ENCODE data around the gene POU3F3.

POU3F3 gene

DNA sequence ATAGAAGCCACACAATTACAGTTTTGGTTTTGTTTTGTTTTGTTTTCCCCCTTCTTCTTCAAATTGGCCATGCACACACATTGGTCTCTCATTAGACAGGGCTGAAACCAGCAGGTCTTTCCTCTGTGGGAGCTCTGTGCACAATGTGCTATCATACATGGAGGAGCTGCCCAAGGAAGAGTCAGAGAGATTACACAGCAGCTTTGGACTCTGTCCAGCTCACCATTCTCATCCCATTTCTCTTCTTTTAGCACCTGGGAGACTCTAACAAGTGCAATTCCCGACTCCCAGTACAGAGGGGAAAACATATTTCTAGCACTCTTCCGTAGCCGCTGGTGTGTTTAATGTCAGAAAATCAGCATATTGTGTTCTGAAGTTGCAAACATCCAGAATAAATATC lies 29.4 kb downstream of the POU3F3 start:
- DNase-seq (ENCODE audit: low spot score) = no peak
- Histone ChIP-seq H3K4me1 (ENCODE audit: insufficient read depth, poor library complexity, severe bottlenecking) (no peaks in the 10 kb centered on the region), H3K9me3 (ENCODE audit: severe bottlenecking) (no peaks in the 10 kb centered on the region), H3K4me3 (ENCODE audit: severe bottlenecking) (no peak overlapping the region), H3K36me3 (ENCODE audit: low read depth) (no peaks in the 10 kb centered on the region), H3K27me3 (ENCODE audit: insufficient read depth, poor library complexity, severe bottlenecking) (peaks cover 50% of the 10 kb centered on the region), H3K27ac (ENCODE audit: poor library complexity, severe bottlenecking) (no peak overlapping the region)
- no peak for ATAC-seq (ENCODE audit: low read depth)
- TF ChIP-seq CTCF (IDR thresholded peaks at IDR 0.05; ENCODE audit: poor library complexity, severe bottlenecking) = no peak

GRCh38 chr2:104885119-104885782 lies 31.3 kb downstream of the POU3F3 start:
- no peaks in the 10 kb centered on the region for H3K36me3 ChIP-seq (ENCODE audit: low read depth)
- H3K4me3 ChIP-seq (ENCODE audit: severe bottlenecking) = no peak overlapping the region
- peaks cover 41% of the 10 kb centered on the region for H3K27me3 ChIP-seq (ENCODE audit: insufficient read depth, poor library complexity, severe bottlenecking)
- no peaks in the 10 kb centered on the region for H3K4me1 ChIP-seq (ENCODE audit: insufficient read depth, poor library complexity, severe bottlenecking)
- ATAC-seq (ENCODE audit: low read depth) = no peak
- H3K27ac ChIP-seq (ENCODE audit: poor library complexity, severe bottlenecking) = no peak overlapping the region
- no peaks in the 10 kb centered on the region for H3K9me3 ChIP-seq (ENCODE audit: severe bottlenecking)
- DNase-seq (ENCODE audit: low spot score) = no peak
- TF ChIP-seq CTCF (IDR thresholded peaks at IDR 0.05; ENCODE audit: poor library complexity, severe bottlenecking) = no peak

DNA sequence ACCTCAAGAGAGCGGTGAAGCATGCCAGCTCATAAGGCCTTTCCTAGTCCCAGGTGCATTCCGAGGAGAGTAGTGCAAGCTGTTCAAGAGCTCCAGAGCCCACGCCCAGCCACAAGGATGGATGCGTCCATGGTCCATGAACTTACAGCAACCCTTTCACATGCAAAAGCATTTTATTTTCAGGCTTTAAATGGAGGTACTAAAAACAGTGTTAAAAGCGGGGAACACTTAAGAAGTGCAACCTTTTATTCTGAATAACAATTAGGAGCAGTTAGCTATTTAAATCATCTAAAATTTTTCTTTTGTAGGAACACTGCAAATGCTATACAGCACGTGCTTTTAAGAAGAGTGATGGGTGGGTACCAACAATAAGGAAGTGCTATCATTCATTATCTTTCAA lies 33.8 kb downstream of the POU3F3 start:
- H3K27ac ChIP-seq (ENCODE audit: poor library complexity, severe bottlenecking) = no peak overlapping the region
- ATAC-seq (ENCODE audit: low read depth) (no peak), DNase-seq (ENCODE audit: low spot score) (no peak)
- H3K27me3 ChIP-seq (ENCODE audit: insufficient read depth, poor library complexity, severe bottlenecking) = peaks cover 24% of the 10 kb centered on the region
- no peaks in the 10 kb centered on the region for H3K36me3 ChIP-seq (ENCODE audit: low read depth)
- TF ChIP-seq CTCF (IDR thresholded peaks at IDR 0.05; ENCODE audit: poor library complexity, severe bottlenecking) = no peak
- no peaks in the 10 kb centered on the region for H3K9me3 ChIP-seq (ENCODE audit: severe bottlenecking)
- no peaks in the 10 kb centered on the region for H3K4me1 ChIP-seq (ENCODE audit: insufficient read depth, poor library complexity, severe bottlenecking)
- H3K4me3 ChIP-seq (ENCODE audit: severe bottlenecking) = no peak overlapping the region

GRCh38 chr2:104888489-104889258 lies 34.8 kb downstream of the POU3F3 start:
- Histone ChIP-seq H3K9me3 (ENCODE audit: severe bottlenecking) (no peaks in the 10 kb centered on the region), H3K27ac (ENCODE audit: poor library complexity, severe bottlenecking) (no peak overlapping the region), H3K27me3 (ENCODE audit: insufficient read depth, poor library complexity, severe bottlenecking) (peaks cover 15% of the 10 kb centered on the region), H3K36me3 (ENCODE audit: low read depth) (no peaks in the 10 kb centered on the region), H3K4me1 (ENCODE audit: insufficient read depth, poor library complexity, severe bottlenecking) (no peaks in the 10 kb centered on the region), H3K4me3 (ENCODE audit: severe bottlenecking) (no peak overlapping the region)
- TF ChIP-seq CTCF (IDR thresholded peaks at IDR 0.05; ENCODE audit: poor library complexity, severe bottlenecking) = no peak
- DNase-seq (ENCODE audit: low spot score) (no peak), ATAC-seq (ENCODE audit: low read depth) (no peak)
